GM12878 (cell line): ENCODE measurements around the gene LRCH4. TPM values are rescaled to one million over a fixed set of nuclear protein-coding genes. Genes with fewer than 3 reads are reported as not detected.
A peak's percentile ranks its signal among the peaks of the same experiment; 100 is the strongest.

Source experiments
- BCL11A ChIP-seq: IDR thresholded peaks from 2 replicates; pipeline ENCODE4 v1.6.1; 2011; ENCODE audit warnings: low read depth, low read length
- CHD2 ChIP-seq: IDR thresholded peaks from 2 replicates; pipeline ENCODE4 v1.6.1; 2011; ENCODE audit warnings: low read depth, low read length, improper control_type of control experiment, borderline replicate concordance
- EP300 ChIP-seq, 2 experiments: fragments of 150-350 bp in 1 of 2; IDR thresholded peaks; 2 replicates each; pipeline ENCODE4 v1.6.1; 2011 to 2012; ENCODE audit warnings: low read depth in 2 of 2, low read length in 2 of 2, borderline replicate concordance in 1 of 2, improper control_type of control experiment in 1 of 2, inconsistent platforms in 1 of 2; ENCODE audit not compliant: control insufficient read depth in 1 of 2
- FOS ChIP-seq: IDR thresholded peaks from 3 replicates; pipeline ENCODE4 v1.6.1; 2011; ENCODE audit warnings: borderline replicate concordance; ENCODE audit not compliant: insufficient read length; ENCODE audit errors: extremely low read depth
- HCFC1 ChIP-seq: fragments of 150-350 bp; IDR thresholded peaks from 2 replicates; pipeline ENCODE4 v1.6.1; 2014; ENCODE audit warnings: low read length
- IKZF1 ChIP-seq: fragments of 450-650 bp; conservative IDR thresholded peaks from 2 replicates; pipeline ENCODE4 v1.6.1; 2017; ENCODE audit warnings: antibody characterized with exemption, mild to moderate bottlenecking
- JUNB ChIP-seq: IDR thresholded peaks from 2 replicates; pipeline ENCODE4 v1.6.1; 2016; ENCODE audit warnings: antibody characterized with exemption, mild to moderate bottlenecking
- KDM1A ChIP-seq: fragments of 200-600 bp; sonication (generic); IDR thresholded peaks from 2 replicates; pipeline ENCODE4 v1.6.1; 2016; ENCODE audit warnings: borderline replicate concordance
- MXI1 ChIP-seq: fragments of 150-350 bp; IDR thresholded peaks from 2 replicates; pipeline ENCODE4 v1.6.1; 2011; ENCODE audit warnings: low read depth, mild to moderate bottlenecking, inconsistent platforms, low read length, improper control_type of control experiment
- NFXL1 ChIP-seq: fragments of 450-650 bp; IDR thresholded peaks from 2 replicates; pipeline ENCODE4 v1.6.1; 2017; ENCODE audit warnings: antibody characterized with exemption, mild to moderate bottlenecking, borderline replicate concordance
- NKRF ChIP-seq: fragments of 450-650 bp; conservative IDR thresholded peaks from 2 replicates; pipeline ENCODE4 v1.6.1; 2017; ENCODE audit warnings: mild to moderate bottlenecking, moderate library complexity
- NR2C1 ChIP-seq: fragments of 450-650 bp; IDR thresholded peaks from 2 replicates; pipeline ENCODE4 v1.6.1; 2017; ENCODE audit warnings: antibody characterized with exemption, mild to moderate bottlenecking, moderate library complexity
- POLR2A ChIP-seq: IDR thresholded peaks from 2 replicates; pipeline ENCODE4 v1.6.1; 2011; ENCODE audit warnings: low read depth, mild to moderate bottlenecking, low read length
- POU2F2 ChIP-seq: IDR thresholded peaks from 3 replicates; pipeline ENCODE4 v1.6.1; 2011; ENCODE audit warnings: low read depth, mild to moderate bottlenecking, low read length, borderline replicate concordance
- RFX5 ChIP-seq: IDR thresholded peaks from 2 replicates; pipeline ENCODE4 v1.6.1; 2011; ENCODE audit warnings: low read depth, low read length, improper control_type of control experiment
- SIX5 ChIP-seq: IDR thresholded peaks from 2 replicates; pipeline ENCODE4 v1.6.1; 2011; ENCODE audit warnings: mild to moderate bottlenecking, low read depth, low read length, moderate library complexity; ENCODE audit not compliant: severe bottlenecking
- SP1 ChIP-seq: IDR thresholded peaks from one replicate; pipeline ENCODE4 v1.6.1; 2011; ENCODE audit warnings: low read depth, low read length
- SPI1 ChIP-seq: IDR thresholded peaks from 2 replicates; pipeline ENCODE4 v1.6.1; 2011; ENCODE audit warnings: low read depth, mild to moderate bottlenecking, low read length, moderate library complexity, borderline replicate concordance; ENCODE audit not compliant: insufficient read depth
- TCF3 ChIP-seq: IDR thresholded peaks from 2 replicates; pipeline ENCODE4 v1.6.1; 2012; ENCODE audit warnings: low read depth, mild to moderate bottlenecking, low read length, borderline replicate concordance; ENCODE audit not compliant: insufficient read depth
- USF2 ChIP-seq: IDR thresholded peaks from 2 replicates; pipeline ENCODE4 v1.6.1; 2011; ENCODE audit warnings: low read depth, low read length, improper control_type of control experiment, borderline replicate concordance
- YBX1 ChIP-seq: fragments of 450-650 bp; IDR thresholded peaks from 2 replicates; pipeline ENCODE4 v1.6.1; 2016; ENCODE audit warnings: antibody characterized with exemption
- polyA plus RNA-seq, 11 experiments: library from polyadenylated mRNA; depleted of rRNA in 4 of 11; unstranded in 6 of 11; stranded (reverse) in 5 of 11; fragments of >200 nt; fragmentation: Nextera tagmentation in 4 of 11; fragmentation: Illumina TruSeq in 1 of 11; extraction: Ambion mirVana in 4 of 11; extraction: Trizol in 1 of 11; gene quantifications; 1 replicate in 1 of 11; 2 replicates in 10 of 11; pipeline versions ENCODE4 v1.2.1 to v1.2.3, GENCODE V29; 2011 to 2016; ENCODE audit warnings: inconsistent platforms in 2 of 11, missing spikeins in 2 of 11, low read depth in 1 of 11
- total RNA-seq, 4 experiments: library from RNA; depleted of rRNA in 3 of 4; stranded (reverse); fragments of >200 nt in 3 of 4; fragmentation: Illumina TruSeq in 1 of 4; extraction: Trizol in 1 of 4; gene quantifications; 2 replicates each; pipeline versions ENCODE4 v1.2.1 to v1.2.3, GENCODE V29; 2013 to 2021
- TF ChIP-seq, protein P1 (sequence below): fragments of 450-650 bp; IDR thresholded peaks from 2 replicates; pipeline ENCODE4 v1.6.1; 2017; ENCODE audit warnings: borderline replicate concordance
- TF ChIP-seq, protein P2 (sequence below): IDR thresholded peaks from 2 replicates; pipeline ENCODE4 v1.6.1; 2011; ENCODE audit warnings: low read depth, mild to moderate bottlenecking, low read length, moderate library complexity, borderline replicate concordance; ENCODE audit errors: extremely low read depth
- TF ChIP-seq, protein P3 (sequence below), 3 experiments: IDR thresholded peaks in 2 of 3; conservative IDR thresholded peaks in 1 of 3; 2 replicates each; pipeline ENCODE4 v1.5.1; 2011; ENCODE audit warnings: low read depth in 3 of 3, low read length in 3 of 3, mild to moderate bottlenecking in 3 of 3, control low read depth in 2 of 3, moderate library complexity in 2 of 3, inconsistent platforms in 1 of 3, mixed read lengths in 1 of 3; ENCODE audit not compliant: control insufficient read depth in 2 of 3, insufficient read depth in 1 of 3; ENCODE audit errors: extremely low read depth in 1 of 3

Gene LRCH4
- total and polyA plus RNA-seq, 10 of the 15 experiments (the other 5 are each of a cell fraction or from before 2014, with no cell fraction given), result 0.58 to 96.7 (median 28.4) TPM

DNA sequence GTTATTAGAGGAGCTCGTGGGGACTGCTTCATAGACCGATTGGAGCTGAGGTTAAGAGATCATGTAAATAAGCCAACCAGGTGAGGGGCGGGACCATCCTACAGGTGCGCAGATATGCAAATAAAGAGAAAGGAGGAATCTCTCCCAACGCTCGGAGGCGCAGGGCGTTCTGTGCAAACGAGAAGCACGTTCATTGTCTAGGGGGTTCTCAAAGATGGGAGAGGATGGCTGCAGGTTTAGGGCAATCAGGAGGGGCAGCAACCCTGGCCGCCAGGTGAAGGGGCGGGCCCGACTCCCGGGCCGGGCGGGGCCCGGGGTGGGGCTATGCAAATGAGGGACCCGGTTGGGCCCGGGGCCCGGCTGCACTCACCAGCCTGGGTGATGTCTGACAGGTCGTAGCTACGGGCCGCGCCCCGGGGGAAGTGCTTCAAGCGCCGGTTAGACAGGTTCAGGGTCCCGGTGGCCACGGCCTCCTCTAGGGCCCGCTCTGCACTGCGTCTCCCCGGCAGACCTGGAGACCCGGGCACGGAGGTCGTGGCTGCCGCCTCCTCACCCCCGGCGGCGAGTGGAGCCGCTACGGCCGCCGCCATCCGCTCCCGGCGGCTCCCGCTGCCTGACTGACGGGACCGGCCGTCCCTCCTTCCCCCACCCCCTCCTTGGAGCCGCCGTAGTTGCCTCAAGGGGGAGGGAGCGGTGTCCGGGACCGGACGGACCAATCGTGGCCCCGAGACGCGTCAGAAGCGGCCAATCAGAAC lies at the start of gene LRCH4 (continued):
- TF ChIP-seq, protein P1, sequence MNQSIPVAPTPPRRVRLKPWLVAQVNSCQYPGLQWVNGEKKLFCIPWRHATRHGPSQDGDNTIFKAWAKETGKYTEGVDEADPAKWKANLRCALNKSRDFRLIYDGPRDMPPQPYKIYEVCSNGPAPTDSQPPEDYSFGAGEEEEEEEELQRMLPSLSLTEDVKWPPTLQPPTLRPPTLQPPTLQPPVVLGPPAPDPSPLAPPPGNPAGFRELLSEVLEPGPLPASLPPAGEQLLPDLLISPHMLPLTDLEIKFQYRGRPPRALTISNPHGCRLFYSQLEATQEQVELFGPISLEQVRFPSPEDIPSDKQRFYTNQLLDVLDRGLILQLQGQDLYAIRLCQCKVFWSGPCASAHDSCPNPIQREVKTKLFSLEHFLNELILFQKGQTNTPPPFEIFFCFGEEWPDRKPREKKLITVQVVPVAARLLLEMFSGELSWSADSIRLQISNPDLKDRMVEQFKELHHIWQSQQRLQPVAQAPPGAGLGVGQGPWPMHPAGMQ, result no peak
- TF ChIP-seq, protein P2, sequence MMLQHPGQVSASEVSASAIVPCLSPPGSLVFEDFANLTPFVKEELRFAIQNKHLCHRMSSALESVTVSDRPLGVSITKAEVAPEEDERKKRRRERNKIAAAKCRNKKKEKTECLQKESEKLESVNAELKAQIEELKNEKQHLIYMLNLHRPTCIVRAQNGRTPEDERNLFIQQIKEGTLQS, result no peak
- TF ChIP-seq RFX5 (no peak), NR2C1 (no peak), SP1 (no peak), YBX1 (no peak), EP300 (IDR thresholded peaks at IDR 0.05; ENCODE audit: borderline replicate concordance in 1 of 2, control insufficient read depth in 1 of 2, low read depth in 2 of 2, low read length in 2 of 2) (peak in 1 of 2 experiments; percentile 52; a peak in 1 of 4 replicates), TCF3 (0 out of 2 replicates have a peak, but pooled peaks have one; percentile 43), POU2F2 (peak; percentile 73; the same call in 2 of the 3 replicates), HCFC1 (peak; percentile 61), FOS (no peak), JUNB (no peak), MXI1 (peak; percentile 45; the same call in 1 of the 2 replicates), POLR2A (peak; percentile 99), IKZF1 (peak; percentile 79), KDM1A (no peak), CHD2 (no peak), SIX5 (peak; percentile 44), NKRF (peak; percentile 92), BCL11A (no peak), USF2 (no peak), NFXL1 (no peak), SPI1 (no peak)
- TF ChIP-seq, protein P3, sequence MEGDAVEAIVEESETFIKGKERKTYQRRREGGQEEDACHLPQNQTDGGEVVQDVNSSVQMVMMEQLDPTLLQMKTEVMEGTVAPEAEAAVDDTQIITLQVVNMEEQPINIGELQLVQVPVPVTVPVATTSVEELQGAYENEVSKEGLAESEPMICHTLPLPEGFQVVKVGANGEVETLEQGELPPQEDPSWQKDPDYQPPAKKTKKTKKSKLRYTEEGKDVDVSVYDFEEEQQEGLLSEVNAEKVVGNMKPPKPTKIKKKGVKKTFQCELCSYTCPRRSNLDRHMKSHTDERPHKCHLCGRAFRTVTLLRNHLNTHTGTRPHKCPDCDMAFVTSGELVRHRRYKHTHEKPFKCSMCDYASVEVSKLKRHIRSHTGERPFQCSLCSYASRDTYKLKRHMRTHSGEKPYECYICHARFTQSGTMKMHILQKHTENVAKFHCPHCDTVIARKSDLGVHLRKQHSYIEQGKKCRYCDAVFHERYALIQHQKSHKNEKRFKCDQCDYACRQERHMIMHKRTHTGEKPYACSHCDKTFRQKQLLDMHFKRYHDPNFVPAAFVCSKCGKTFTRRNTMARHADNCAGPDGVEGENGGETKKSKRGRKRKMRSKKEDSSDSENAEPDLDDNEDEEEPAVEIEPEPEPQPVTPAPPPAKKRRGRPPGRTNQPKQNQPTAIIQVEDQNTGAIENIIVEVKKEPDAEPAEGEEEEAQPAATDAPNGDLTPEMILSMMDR (IDR thresholded peaks at IDR 0.05 in 2 of 3, conservative IDR thresholded peaks at IDR 0.05 in 1 of 3; ENCODE audit: control insufficient read depth in 2 of 3, extremely low read depth in 1 of 3, insufficient read depth in 1 of 3, low read depth in 3 of 3, low read length in 3 of 3), result no peak
